Activated CD4-positive, alpha-beta T cell treated with anti-CD3 and anti-CD28 coated beads for 4 hours (primary cell): Measurements from ENCODE around the gene PIAS4.
"Not testable (repeated sequence)": the region's sequence is repeated elsewhere in the genome, so short reads cannot be mapped to it uniquely, and the experiment has no call there.

Experiments
- DNase-seq, 2 donors: peaks; one replicate each; pipeline ENCODE4 v3.0.0-alpha.2; 2020

PIAS4 gene

GRCh38 chr19:4007021-4007835 lies at the start of gene PIAS4:
Gene PIAS4, plus strand, starts transcription at chr19:4007736. Its CDS starts 25 bp downstream, at chr19:4007761.
- DNase-seq = peak; percentile 95 to 97

GRCh38 chr19:3958836-3959765 lies 48.4 kb upstream of the PIAS4 start:
- no peak for DNase-seq

- no peak for DNase-seq
Measured at GRCh38 chr19:3959766-3960131, 47.8 kb upstream of the PIAS4 start.

GRCh38 chr19:3961007-3961406 lies 46.5 kb upstream of the PIAS4 start:
- DNase-seq = no peak

GRCh38 chr19:3963458-3964255 lies 43.9 kb upstream of the PIAS4 start:
- no peak for DNase-seq

- DNase-seq = no peak
Measured at GRCh38 chr19:3964256-3965194, 43.0 kb upstream of the PIAS4 start.

- DNase-seq = no peak
Measured at GRCh38 chr19:3966051-3967017, 41.2 kb upstream of the PIAS4 start.

- DNase-seq = not testable (repeated sequence)
Measured at GRCh38 chr19:3967983-3968382, 39.6 kb upstream of the PIAS4 start.

- no peak for DNase-seq
Measured at GRCh38 chr19:3968556-3969434, 38.7 kb upstream of the PIAS4 start.

GRCh38 chr19:3969435-3970312 lies 37.9 kb upstream of the PIAS4 start:
- no peak for DNase-seq

GRCh38 chr19:3970313-3970807 lies 37.2 kb upstream of the PIAS4 start:
- no peak for DNase-seq

- DNase-seq = peak; percentile 88 to 90
Measured at GRCh38 chr19:3970808-3971598, 36.5 kb upstream of the PIAS4 start, which contains the start of gene DAPK3. Gene DAPK3, minus strand, starts transcription at chr19:3971099. Its CDS starts 1,364 bp downstream, at chr19:3969735.

- no peak for DNase-seq
Measured at GRCh38 chr19:3975144-3975543, 32.4 kb upstream of the PIAS4 start.

- no peak for DNase-seq
Measured at GRCh38 chr19:3975637-3976087, 31.9 kb upstream of the PIAS4 start.

- DNase-seq = peak in 1 of 2 donors; percentile 16
Measured at GRCh38 chr19:3976495-3977241, 30.9 kb upstream of the PIAS4 start.
